Testis (tissue), 3 donors: Measurements from ENCODE around the gene ADGRA1. TPM values are rescaled to one million over a fixed set of nuclear protein-coding genes. Genes with fewer than 3 reads are reported as not detected.

Source experiments
- DNase-seq: peaks from one replicate; pipeline ENCODE4 v3.0.0-alpha.2; 2019
- H3K27ac ChIP-seq, 2 donors: fragments of 200-600 bp; sonication (generic); one replicate each; pipeline ENCODE4 v1.5.1; 2019
- H3K27me3 ChIP-seq: fragments of 200-600 bp; sonication (generic); one replicate; pipeline ENCODE4 v1.5.1; 2019
- H3K36me3 ChIP-seq: fragments of 200-600 bp; sonication (generic); one replicate; pipeline ENCODE4 v1.5.1; 2017; ENCODE audit warnings: low read depth; ENCODE audit errors: missing control alignments
- H3K4me1 ChIP-seq: fragments of 200-600 bp; sonication (generic); one replicate; pipeline ENCODE4 v1.5.1; 2019
- H3K4me3 ChIP-seq, 2 donors: fragments of 200-600 bp; sonication (generic); one replicate each; pipeline ENCODE4 v1.5.1; 2017 to 2019
- H3K9me3 ChIP-seq: fragments of 200-600 bp; sonication (generic); one replicate; pipeline ENCODE4 v1.5.1; 2017
- POLR2A ChIP-seq: fragments of 450-650 bp; IDR thresholded peaks from one replicate; pipeline ENCODE4 v1.6.1; 2017; ENCODE audit warnings: antibody characterized with exemption, mild to moderate bottlenecking, moderate library complexity
- WGBS, 2 donors: methylation state at CpG; one replicate each; pipeline ENCODE4 v1.1.5; 2018; 5-methylcytosine and 5-hydroxymethylcytosine counted together
- intact Hi-C: fragments of 100-400 bp; cut with DNase I; formaldehyde crosslinking; loops from one replicate; pipeline ENCODE4 v1.15.1; 2023; ENCODE audit warnings: low total_unique reads
- polyA plus RNA-seq: library from polyadenylated mRNA; stranded (reverse); fragments of 350-450 nt; fragmentation: Illumina TruSeq; extraction: RNeasy Lipid Tissue Mini Kit (QIAGEN cat#74804); gene quantifications from one replicate; pipeline ENCODE4 v1.2.3, GENCODE V29; 2014; ENCODE audit warnings: low read depth, low replicate concordance; ENCODE audit not compliant: insufficient read depth
- total RNA-seq, 2 donors: library from RNA; depleted of rRNA; stranded (reverse); fragments of >200 nt; gene quantifications; one replicate each; pipeline ENCODE4 v1.2.3, GENCODE V29; 2016
- TF ChIP-seq, protein P1 (sequence below), 3 experiments: fragments of 450-650 bp in 2 of 3; fragments of 200-600 bp in 1 of 3; sonication (generic) in 1 of 3; IDR thresholded peaks; one replicate each; pipeline ENCODE4 v1.5.1; 2016 to 2019; ENCODE audit warnings: antibody characterized with exemption in 3 of 3, mild to moderate bottlenecking in 2 of 3, moderate library complexity in 1 of 3

ADGRA1 gene
- total and polyA plus RNA-seq, 3 donors from 2014 or later, result 0.95 to 1.4 (median 1.1) TPM

DNA sequence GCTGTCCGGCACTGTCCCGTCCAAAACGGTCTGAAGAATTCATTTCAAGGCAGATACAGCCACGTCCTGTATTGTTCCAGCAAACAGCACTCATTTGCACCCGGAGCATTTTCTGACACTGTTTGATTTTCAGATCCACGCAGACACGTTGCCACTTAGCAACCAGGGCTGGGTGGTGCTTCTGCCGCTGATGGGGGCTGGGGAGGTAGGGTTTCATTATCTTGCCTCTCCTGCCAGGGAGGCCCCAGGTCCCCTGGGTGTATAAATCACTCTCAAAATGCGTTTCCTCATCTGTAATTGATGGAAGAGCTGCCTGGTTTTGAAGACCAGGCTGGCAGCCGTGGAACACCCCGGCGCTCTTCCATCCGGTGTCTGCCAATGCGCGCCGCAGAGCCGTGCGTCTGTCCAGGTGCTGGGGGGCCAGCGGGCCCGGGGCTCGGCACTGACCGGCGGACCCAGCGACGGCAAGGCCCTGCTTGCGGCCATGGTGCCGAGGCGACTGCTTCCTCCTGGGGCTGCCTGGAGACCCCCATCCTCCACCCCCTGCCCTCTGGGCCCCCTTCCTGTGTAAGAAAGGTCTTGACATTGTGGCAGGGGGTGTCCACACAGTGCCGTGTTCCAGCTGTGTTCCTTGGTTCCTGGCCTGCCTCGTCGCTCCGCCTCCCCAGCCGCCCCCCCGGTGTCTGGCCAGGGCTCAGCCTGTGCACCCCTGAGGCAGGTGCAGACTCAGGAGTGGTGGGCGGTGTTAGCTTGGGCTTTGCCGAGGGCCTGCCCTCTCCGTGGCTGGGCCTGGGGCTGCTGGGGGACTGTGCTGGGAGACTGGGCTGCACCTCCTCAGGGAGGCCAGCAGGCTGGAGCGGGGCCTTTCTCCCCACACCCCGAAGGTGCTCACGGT lies 16.6 kb downstream of the ADGRA1 start:
- no peaks in the 10 kb centered on the region for H3K4me1 ChIP-seq
- H3K27me3 ChIP-seq, result no peaks in the 10 kb centered on the region
- H3K27ac ChIP-seq, result no peak overlapping the region
- intact Hi-C loops, result no loop called here
- no peak for DNase-seq
- no peaks in the 10 kb centered on the region for H3K9me3 ChIP-seq
- H3K4me3 ChIP-seq, result no peak overlapping the region
- WGBS, 2 donors, result 76 to 77% methylated on average over 22 to 40 of the region's 40 CpGs
- TF ChIP-seq POLR2A, result no peak
- TF ChIP-seq, protein P1, sequence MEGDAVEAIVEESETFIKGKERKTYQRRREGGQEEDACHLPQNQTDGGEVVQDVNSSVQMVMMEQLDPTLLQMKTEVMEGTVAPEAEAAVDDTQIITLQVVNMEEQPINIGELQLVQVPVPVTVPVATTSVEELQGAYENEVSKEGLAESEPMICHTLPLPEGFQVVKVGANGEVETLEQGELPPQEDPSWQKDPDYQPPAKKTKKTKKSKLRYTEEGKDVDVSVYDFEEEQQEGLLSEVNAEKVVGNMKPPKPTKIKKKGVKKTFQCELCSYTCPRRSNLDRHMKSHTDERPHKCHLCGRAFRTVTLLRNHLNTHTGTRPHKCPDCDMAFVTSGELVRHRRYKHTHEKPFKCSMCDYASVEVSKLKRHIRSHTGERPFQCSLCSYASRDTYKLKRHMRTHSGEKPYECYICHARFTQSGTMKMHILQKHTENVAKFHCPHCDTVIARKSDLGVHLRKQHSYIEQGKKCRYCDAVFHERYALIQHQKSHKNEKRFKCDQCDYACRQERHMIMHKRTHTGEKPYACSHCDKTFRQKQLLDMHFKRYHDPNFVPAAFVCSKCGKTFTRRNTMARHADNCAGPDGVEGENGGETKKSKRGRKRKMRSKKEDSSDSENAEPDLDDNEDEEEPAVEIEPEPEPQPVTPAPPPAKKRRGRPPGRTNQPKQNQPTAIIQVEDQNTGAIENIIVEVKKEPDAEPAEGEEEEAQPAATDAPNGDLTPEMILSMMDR (IDR thresholded peaks at IDR 0.05), result no peak
- H3K36me3 ChIP-seq, result no peaks in the 10 kb centered on the region

DNA sequence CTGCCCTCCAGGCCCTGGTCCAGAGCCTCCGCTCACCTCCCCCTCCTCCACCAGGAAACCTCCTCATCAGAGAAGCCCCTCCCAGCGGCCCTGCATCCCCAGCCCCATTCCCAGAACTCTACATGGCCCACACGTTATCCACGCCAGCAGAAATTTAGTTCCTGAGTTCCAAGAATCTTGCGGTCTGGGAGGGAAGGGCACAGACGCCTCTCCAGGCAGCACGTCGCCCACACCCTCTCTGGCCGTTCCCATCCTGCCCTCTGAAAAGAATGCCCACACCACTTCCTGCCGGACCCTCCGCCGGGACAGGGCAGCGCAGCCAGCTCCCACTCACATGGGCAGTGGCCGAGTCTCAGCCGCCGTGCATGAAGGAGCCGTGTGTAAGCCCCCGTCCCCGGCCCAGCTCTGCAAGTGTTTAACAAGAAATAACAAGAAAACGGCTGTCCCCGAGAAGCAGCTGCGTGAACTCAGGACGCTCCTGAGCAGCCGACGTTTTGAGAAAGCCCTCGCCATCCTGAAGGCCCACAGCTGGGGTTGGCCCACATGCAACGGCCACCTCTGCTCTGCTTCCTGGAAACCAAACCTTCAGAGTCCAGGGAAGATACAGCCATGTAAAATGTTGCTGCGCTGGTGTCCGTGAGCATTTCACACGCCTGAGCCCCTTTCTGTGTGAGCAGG lies 17.4 kb downstream of the ADGRA1 start:
- Histone ChIP-seq H3K27me3 (no peaks in the 10 kb centered on the region), H3K9me3 (no peaks in the 10 kb centered on the region), H3K4me3 (no peak overlapping the region), H3K27ac (no peak overlapping the region), H3K4me1 (no peaks in the 10 kb centered on the region), H3K36me3 (no peaks in the 10 kb centered on the region)
- intact Hi-C loops, result no loop called here
- no peak for DNase-seq
- TF ChIP-seq POLR2A, result no peak
- TF ChIP-seq, protein P1 (IDR thresholded peaks at IDR 0.05), result no peak
- WGBS, 2 donors, result 54 to 63% methylated on average over 16 to 30 of the region's 30 CpGs

DNA sequence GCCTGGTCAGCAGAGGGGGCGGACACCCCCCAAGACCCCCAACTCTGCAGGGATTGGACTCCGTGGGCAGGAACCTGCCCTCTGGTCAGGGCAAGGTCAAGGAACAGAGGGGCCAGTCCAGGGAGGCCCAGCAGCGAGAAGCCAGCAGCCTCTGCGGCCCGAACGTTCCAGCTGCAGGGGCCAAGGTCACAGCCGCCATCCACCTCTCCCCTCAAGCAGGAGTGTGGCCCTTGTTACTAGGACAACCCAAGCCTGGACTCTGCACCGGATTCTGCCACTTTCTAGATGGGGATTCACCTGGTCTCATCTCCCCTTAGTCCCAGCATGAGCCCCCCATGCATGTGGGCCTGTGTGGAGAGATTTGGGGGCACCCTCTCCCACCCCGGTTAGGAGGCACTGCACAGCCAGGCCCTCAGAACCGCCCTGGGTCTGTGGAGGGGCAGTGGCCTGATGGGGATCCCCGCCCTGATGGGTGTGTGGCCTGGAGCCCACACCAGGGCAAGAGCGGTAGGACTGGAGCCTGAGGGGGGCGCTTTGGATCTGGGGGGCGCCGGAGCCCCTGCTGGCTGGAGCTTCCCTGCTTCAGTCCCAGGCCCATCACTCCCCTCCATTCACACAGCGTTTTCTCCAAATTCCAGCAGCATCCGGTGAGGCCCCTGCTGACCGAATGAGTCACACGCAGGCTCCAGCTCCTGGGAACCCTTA lies 18.1 kb downstream of the ADGRA1 start:
- Histone ChIP-seq H3K36me3 (no peaks in the 10 kb centered on the region), H3K4me3 (no peak overlapping the region), H3K9me3 (no peaks in the 10 kb centered on the region), H3K27ac (no peak overlapping the region), H3K27me3 (no peaks in the 10 kb centered on the region), H3K4me1 (no peaks in the 10 kb centered on the region)
- intact Hi-C loops, result no loop called here
- TF ChIP-seq POLR2A, result no peak
- TF ChIP-seq, protein P1 (IDR thresholded peaks at IDR 0.05), result no peak
- 65 to 72% methylated on average over 17 to 19 of the region's 19 CpGs for WGBS, 2 donors
- DNase-seq, result no peak

DNA sequence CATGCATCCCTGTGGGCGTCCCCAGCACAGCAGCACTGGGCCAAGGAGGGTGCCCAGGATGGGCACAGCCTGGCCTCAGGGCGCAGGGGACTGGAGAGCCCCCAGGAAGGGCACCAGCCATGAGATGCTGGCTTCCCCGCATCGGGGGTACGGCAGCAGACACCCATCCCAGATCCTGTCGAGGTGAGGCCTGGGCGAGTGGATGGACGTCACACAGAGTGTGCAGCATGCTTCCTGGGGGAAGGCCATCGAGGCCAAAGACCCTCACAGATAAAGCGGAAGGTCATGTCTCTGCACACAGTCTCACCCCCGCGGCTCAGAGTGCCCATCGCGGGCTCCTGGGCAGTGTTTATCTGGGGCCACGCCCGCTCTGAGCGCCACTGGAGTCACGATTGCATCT lies 18.8 kb downstream of the ADGRA1 start:
- WGBS, 2 donors, result 92 to 95% methylated on average over 5 to 18 of the region's 18 CpGs
- no peak for DNase-seq
- Histone ChIP-seq H3K36me3 (no peaks in the 10 kb centered on the region), H3K4me1 (no peaks in the 10 kb centered on the region), H3K27ac (no peak overlapping the region), H3K27me3 (no peaks in the 10 kb centered on the region), H3K4me3 (no peak overlapping the region), H3K9me3 (no peaks in the 10 kb centered on the region)
- TF ChIP-seq POLR2A, result no peak
- TF ChIP-seq, protein P1 (IDR thresholded peaks at IDR 0.05), result no peak
- intact Hi-C loops, result no loop called here
